SH-SY5Y (cell line): ENCODE results near the gene TRANK1.

Source experiments
- GATA2 ChIP-seq: IDR thresholded peaks from 2 replicates; pipeline ENCODE4 v1.6.1; 2011; ENCODE audit warnings: mild to moderate bottlenecking, low read depth, low read length
- GATA3 ChIP-seq: IDR thresholded peaks from 2 replicates; pipeline ENCODE4 v1.6.1; 2011; ENCODE audit warnings: low read depth, mild to moderate bottlenecking, low read length, moderate library complexity

DNA sequence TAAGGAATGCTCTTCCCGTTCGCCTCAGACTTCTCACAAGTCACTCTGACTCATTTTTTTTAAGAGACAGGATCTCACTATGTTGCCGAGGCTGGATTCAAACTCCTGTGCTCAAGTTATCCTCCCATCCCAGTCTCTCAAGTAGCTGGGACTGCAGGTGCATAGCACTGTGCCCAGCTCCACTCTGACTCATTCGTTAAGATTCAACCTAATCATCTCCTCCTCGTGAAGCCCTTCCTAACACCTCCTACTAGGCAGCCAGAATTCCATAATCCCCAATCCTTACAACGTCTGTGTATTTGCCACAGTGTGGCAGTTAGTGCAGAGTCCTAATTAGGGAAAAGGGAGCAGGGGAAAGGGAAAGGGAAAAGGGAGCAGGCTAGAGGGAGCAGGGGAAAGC lies 154.1 kb downstream of the TRANK1 start:
- TF ChIP-seq GATA2, result no peak
- no peak for TF ChIP-seq GATA3
